Fibroblast of lung (primary cell): ENCODE measurements around the gene RAB8A.

Source experiments
- EZH2 ChIP-seq: IDR thresholded peaks from 2 replicates; pipeline ENCODE4 v1.5.1; 2012; ENCODE audit warnings: low read length, control low read depth, mild to moderate bottlenecking; ENCODE audit errors: missing control alignments
- TF ChIP-seq, protein P1 (sequence below), 2 donors: IDR thresholded peaks in 1 of 2; conservative IDR thresholded peaks in 1 of 2; 1 replicate in 1 of 2; 2 replicates in 1 of 2; pipeline ENCODE4 v1.5.1; 2011 to 2012; ENCODE audit warnings: low read length in 2 of 2, control low read depth in 1 of 2, inconsistent platforms in 1 of 2, low read depth in 1 of 2, mild to moderate bottlenecking in 1 of 2

DNA sequence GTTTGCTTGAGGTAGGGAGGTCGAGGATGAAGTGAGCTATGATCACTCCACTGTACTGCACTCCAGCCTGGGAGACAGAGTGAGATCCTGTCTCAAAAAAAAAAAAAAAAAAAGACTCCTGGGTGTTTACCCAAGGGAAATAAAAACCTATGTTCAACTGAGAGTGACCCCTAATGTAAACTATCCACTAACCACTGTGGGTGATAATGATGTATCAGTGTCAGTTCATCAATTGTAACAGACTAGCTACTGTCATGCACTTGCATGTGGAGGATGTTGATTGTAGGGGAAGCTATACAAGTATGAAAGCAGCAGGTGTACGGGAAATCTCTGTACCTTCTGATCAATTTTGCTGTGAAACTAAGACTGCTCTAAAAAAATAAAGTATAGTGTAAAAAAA, 64.3 kb downstream of the RAB8A start:
- TF ChIP-seq, protein P1, sequence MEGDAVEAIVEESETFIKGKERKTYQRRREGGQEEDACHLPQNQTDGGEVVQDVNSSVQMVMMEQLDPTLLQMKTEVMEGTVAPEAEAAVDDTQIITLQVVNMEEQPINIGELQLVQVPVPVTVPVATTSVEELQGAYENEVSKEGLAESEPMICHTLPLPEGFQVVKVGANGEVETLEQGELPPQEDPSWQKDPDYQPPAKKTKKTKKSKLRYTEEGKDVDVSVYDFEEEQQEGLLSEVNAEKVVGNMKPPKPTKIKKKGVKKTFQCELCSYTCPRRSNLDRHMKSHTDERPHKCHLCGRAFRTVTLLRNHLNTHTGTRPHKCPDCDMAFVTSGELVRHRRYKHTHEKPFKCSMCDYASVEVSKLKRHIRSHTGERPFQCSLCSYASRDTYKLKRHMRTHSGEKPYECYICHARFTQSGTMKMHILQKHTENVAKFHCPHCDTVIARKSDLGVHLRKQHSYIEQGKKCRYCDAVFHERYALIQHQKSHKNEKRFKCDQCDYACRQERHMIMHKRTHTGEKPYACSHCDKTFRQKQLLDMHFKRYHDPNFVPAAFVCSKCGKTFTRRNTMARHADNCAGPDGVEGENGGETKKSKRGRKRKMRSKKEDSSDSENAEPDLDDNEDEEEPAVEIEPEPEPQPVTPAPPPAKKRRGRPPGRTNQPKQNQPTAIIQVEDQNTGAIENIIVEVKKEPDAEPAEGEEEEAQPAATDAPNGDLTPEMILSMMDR (conservative IDR thresholded peaks at IDR 0.05 in 1 of 2, IDR thresholded peaks at IDR 0.05 in 1 of 2; ENCODE audit: low read depth in 1 of 2, low read length in 2 of 2): no peak
- no peak for TF ChIP-seq EZH2
